ENCODE measurements around the gene H1-8.

Gene H1-8

GRCh38 chr3:129594907-129595390 lies 52.0 kb downstream of the H1-8 start:
- Histone ChIP-seq H3K4me1 (ENCODE audit: insufficient read depth, poor library complexity, severe bottlenecking) (no peaks in the 10 kb centered on the region), H3K27me3 (ENCODE audit: insufficient read depth, poor library complexity, severe bottlenecking) (no peaks in the 10 kb centered on the region), H3K36me3 (ENCODE audit: low read depth) (no peaks in the 10 kb centered on the region), H3K9me3 (ENCODE audit: severe bottlenecking) (no peaks in the 10 kb centered on the region), H3K4me3 (ENCODE audit: severe bottlenecking) (no peak overlapping the region), H3K27ac (ENCODE audit: poor library complexity, severe bottlenecking) (no peak overlapping the region)
- no peak for TF ChIP-seq CTCF (IDR thresholded peaks at IDR 0.05; ENCODE audit: poor library complexity, severe bottlenecking)
- no peak for DNase-seq (ENCODE audit: low spot score)
- ATAC-seq (ENCODE audit: low read depth) = no peak

- Histone ChIP-seq H3K27me3 (ENCODE audit: insufficient read depth, poor library complexity, severe bottlenecking) (no peaks in the 10 kb centered on the region), H3K9me3 (ENCODE audit: severe bottlenecking) (no peaks in the 10 kb centered on the region), H3K4me3 (ENCODE audit: severe bottlenecking) (no peak overlapping the region), H3K4me1 (ENCODE audit: insufficient read depth, poor library complexity, severe bottlenecking) (no peaks in the 10 kb centered on the region), H3K36me3 (ENCODE audit: low read depth) (no peaks in the 10 kb centered on the region), H3K27ac (ENCODE audit: poor library complexity, severe bottlenecking) (no peak overlapping the region)
- TF ChIP-seq CTCF (IDR thresholded peaks at IDR 0.05; ENCODE audit: poor library complexity, severe bottlenecking) = no peak
- DNase-seq (ENCODE audit: low spot score) = no peak
- ATAC-seq (ENCODE audit: low read depth) = no peak
Measured at GRCh38 chr3:129595544-129596193, 52.7 kb downstream of the H1-8 start.

GRCh38 chr3:129596194-129597086 lies 53.5 kb downstream of the H1-8 start:
- no peaks in the 10 kb centered on the region for H3K27me3 ChIP-seq (ENCODE audit: insufficient read depth, poor library complexity, severe bottlenecking)
- no peak for ATAC-seq (ENCODE audit: low read depth)
- no peaks in the 10 kb centered on the region for H3K9me3 ChIP-seq (ENCODE audit: severe bottlenecking)
- no peak overlapping the region for H3K4me3 ChIP-seq (ENCODE audit: severe bottlenecking)
- no peak for DNase-seq (ENCODE audit: low spot score)
- TF ChIP-seq CTCF (IDR thresholded peaks at IDR 0.05; ENCODE audit: poor library complexity, severe bottlenecking) = no peak
- no peaks in the 10 kb centered on the region for H3K36me3 ChIP-seq (ENCODE audit: low read depth)
- no peak overlapping the region for H3K27ac ChIP-seq (ENCODE audit: poor library complexity, severe bottlenecking)
- H3K4me1 ChIP-seq (ENCODE audit: insufficient read depth, poor library complexity, severe bottlenecking) = no peaks in the 10 kb centered on the region

GRCh38 chr3:129597087-129597999 lies 54.4 kb downstream of the H1-8 start:
- Histone ChIP-seq H3K4me1 (ENCODE audit: insufficient read depth, poor library complexity, severe bottlenecking) (no peaks in the 10 kb centered on the region), H3K4me3 (ENCODE audit: severe bottlenecking) (no peak overlapping the region), H3K27me3 (ENCODE audit: insufficient read depth, poor library complexity, severe bottlenecking) (no peaks in the 10 kb centered on the region), H3K9me3 (ENCODE audit: severe bottlenecking) (no peaks in the 10 kb centered on the region), H3K36me3 (ENCODE audit: low read depth) (no peaks in the 10 kb centered on the region), H3K27ac (ENCODE audit: poor library complexity, severe bottlenecking) (no peak overlapping the region)
- no peak for TF ChIP-seq CTCF (IDR thresholded peaks at IDR 0.05; ENCODE audit: poor library complexity, severe bottlenecking)
- DNase-seq (ENCODE audit: low spot score) (no peak), ATAC-seq (ENCODE audit: low read depth) (no peak)

Measured in RWPE2 (cell line).